HG02678 (cell line): ENCODE data around the gene NCBP2L.

Experiments
- ATAC-seq: cut with Tn5 transposase; IDR thresholded peaks from one replicate; pipeline ENCODE4 v1.9.1; 2021; ENCODE audit warnings: mild to moderate bottlenecking, moderate library complexity; ENCODE audit not compliant: unreplicated experiment

Gene NCBP2L

DNA sequence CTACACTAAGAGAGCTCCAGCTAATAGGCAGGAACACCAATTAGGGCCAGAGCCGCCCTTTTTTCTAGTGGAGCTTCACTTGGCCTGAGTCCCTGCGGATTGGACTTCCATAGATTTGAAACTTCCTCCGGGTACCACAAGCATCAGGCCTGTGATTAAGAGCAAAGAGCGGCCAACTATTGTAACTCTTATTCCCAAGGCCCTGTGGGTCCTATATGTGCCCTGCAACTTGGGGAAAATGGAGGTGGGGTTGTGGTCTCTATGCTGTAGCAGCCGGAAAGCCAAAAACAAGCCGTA, at the start of gene NCBP2L:
Gene NCBP2L, plus strand, starts transcription at position 198 of the 297 bp plus-strand sequence. CDS start 16,488 bp downstream, outside the sequence.
- no peak for ATAC-seq

DNA sequence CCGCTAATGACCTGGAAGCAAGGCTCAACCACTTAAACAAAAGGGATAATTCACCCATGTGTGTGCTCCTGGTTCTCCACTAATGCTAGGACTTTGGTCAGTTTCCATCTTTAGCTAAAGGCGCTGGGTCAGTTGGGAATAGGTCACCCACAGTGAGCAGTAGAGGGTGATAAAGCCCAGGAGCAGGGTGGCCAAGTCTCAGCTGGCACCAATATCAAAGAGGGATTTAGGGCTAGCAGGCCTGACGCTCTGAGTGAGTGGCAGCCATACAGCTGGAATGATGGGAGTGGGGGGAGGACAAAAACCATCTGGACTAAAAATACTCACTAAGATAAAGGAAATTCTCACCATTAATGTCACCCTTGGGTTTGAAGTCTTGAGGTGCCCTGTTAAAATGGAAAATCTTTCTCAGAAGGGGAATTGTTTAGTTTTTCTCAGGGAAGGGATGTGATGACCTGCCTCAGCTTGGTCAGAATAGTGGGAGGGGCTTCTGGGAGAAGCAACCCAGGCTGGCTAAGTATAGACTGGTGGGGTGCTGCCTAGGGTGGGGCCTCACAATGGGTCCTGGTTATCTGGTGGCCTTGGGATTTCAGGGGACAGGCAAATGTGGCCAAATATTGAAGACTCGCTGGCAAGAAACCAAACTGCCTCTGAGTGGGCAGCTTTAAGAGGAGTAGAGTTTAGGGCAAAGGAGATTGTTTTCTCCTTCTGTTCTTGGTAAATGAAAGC, 49.0 kb upstream of the NCBP2L start:
- ATAC-seq: no peak

DNA sequence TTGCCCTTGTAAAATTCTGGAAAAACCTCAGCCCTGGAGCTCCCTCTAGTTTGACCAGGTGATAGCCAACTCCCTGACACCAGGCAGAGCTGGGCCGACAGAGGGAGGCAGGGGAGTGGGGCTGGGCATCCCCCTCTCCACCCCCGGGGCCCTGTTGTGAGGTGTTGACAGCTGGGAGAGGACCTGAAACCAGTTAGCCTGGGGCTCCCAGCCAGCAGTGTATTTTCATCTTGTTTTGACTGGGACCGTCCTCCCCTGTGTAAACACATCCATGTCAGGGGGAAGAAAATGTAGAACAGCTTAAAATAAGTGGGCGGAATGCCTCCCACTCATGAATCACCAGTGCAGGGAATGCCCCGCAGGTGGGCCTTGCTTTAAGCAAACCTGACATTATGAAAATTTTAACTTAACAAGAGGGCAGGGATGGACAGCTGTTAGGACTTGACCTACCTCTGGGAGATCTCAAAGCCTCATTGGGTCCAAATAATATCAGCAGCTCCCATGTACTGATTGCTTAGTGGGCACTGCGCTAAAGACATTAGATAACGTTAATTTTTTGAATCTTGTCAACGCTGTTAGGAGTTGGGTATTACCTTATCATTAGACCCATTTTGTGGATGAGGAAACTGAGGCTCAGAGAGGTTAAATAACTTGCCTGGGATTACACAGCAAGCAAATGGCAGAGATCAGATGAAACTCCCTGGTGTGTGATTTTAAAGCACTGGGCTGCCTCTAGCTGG, 47.8 kb upstream of the NCBP2L start:
- peak; percentile 94 for ATAC-seq

DNA sequence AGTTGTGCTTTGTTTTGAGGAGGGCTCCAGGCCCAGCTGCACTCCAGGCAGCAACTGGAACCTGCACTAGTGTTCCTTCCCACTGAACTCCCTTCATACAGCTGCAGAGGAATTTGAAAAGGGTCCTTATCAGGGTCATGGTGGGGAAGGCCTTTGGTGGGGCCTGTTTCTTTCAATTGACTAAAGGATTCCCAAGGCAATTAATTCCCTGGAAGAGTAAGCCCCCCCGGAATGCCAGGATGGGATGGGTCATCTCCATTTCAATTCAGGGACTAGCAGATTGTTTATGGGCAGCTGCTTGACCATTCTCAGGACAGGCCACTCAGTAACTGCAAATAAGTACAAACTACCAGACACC, 47.3 kb upstream of the NCBP2L start:
- ATAC-seq: no peak

DNA sequence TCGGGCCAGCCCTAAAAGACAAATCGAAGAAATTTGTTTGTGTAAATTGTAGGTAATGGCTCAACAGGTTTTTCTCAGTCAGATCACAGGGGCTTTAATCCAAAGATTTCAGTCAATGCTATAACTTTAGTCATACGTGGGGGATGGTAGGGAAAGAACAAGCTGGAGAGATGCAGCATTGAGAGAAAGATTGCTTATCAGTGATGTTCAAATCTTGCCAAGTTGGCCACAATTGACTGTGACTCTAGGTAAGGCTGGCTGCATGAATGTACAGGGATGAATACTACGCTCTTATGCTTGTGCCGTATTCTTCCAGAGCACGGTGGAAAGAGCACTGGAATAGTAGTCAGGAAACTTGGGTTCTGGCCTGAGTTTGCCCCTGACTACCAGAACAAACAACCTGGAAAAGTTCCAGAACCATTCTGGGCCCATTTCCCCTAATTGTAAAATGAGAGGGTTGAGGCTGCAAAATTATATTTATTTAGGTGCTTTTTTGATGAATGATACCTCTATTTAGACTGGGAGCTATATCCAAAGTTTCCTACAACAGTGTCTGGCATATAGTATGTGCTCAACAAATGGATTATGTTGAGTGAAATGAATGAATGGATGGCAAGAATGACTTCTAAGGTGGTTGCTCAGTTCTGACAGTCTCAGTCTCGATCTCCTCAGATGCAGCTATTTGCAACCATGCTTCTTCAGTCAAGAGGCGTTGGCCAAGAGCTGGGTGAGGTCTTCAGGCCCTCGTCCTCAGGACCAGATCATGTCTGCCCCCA, 46.4 kb upstream of the NCBP2L start:
- no peak for ATAC-seq

DNA sequence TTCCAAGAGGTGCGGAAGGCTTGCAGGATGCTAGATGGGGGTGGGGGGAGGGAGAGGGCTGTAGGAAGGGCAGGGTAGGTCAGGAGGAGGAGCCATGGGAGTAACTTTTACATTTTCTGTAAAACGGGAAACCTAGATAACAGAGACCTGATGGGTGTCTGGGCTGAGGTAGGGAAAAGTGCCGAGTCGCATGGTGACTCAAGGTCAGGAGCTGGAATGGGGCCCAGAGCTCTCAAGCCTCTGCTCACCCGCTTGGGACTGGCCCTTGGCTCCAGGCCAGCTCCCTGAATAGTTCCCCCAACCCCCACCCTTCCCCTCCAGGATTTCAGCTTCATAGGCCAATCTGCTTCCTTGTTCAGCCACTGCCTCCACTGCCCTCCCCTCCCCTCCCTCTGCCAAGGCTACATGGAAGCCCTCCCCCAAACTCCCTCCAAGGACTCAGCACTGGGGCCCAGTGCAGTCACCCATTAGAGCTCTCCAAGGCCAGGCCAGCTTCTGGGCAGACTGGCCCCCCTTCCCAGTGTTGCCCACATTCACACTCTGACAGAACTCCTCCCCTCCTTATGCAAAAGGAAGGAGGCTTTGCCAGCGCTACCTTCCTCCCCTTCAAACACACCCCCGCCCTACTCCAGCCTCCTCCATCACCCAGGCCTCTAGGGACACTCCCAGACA, 45.6 kb upstream of the NCBP2L start:
- ATAC-seq: no peak

DNA sequence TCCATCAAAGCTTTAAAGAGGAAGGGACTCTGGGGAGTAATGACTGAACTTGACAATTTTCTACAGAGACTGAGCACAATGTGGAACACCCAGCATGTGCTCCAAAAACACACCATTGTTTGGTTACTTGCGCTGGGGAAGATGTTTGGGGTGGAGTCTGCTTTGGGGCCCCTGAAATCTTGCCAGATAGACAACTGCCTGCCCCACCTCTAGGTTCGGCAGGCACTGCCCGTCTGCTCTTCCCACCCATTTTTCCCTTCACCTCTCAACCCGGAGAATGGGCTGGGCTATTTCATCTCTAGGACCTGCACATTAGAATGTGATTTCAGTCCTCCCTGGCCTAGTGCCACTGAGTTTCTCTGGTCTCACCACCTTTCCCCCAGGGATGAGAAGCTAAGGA, 43.8 kb upstream of the NCBP2L start:
- ATAC-seq: no peak

DNA sequence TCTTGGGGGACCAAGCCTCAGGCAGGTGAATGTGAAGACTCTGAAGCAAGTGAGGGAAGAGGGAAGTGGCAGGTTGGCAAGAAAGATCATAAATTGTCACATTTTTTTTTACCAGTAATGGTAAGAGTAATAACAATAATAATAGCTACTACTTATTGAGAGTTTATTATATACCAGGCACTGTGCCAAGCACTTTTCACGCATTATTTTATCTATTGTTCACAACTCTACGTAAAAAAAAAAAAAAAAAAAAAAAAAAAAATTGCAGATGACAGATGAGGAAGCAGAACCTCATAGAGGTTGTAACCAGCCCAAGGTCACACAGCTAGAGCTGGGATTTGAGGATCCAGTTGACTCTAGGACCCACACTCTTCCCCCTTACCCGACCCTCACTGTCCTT, 42.9 kb upstream of the NCBP2L start:
- no peak for ATAC-seq

DNA sequence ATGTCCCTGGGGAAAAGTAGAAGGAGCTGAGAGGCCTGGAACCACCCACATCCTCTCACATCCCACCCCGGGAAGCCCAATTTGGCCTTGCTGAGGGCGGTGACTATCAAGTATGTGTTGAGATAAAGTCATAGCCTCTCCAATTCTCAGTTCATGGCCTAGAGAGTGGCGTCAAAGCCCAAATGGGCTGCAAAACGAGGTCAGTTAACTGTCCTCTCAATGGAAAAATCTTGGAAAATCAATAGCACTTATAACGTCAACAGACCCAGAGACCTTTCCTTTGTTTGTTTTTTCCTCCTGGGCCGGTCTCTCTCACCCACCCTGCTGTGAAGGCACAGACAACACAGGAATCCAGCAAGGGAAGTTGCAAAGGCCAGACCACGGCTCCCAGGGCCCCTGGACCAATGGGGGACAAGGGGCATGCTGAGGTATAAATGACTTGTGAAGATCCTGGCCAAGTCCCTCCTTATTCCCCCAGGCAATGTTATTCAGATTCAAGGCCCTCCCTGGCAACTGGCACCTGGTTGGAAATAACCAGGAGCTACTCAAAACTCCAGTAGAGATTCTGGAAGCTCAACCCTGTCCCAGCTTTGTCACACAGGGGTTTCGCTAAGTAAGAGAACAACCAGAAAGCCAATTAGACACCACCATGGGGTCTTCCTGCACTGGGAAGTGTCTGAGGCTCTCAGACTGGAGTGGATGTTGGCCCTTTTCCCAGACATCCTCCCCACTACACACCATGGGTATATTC, 40.6 kb upstream of the NCBP2L start:
- ATAC-seq: no peak

DNA sequence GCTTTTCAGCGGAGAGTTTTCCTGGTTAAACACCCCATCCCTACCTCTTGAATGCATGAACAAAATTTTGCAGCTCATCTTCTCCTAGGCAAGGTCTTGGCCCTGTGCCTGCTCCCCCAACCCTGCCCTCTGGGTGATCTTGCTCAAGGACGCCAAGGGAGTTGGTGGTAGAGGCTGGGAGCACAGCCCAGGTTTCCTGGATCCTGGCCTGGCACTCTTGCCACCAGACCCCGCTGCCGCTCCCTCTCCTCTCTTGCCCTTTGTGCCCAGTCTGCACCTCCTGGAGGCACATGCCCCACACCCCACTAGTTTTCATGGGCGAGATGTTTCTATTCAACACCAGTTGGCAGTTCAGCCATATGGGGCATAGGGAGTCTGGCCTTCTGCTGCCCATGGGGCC, 39.3 kb upstream of the NCBP2L start:
- no peak for ATAC-seq

DNA sequence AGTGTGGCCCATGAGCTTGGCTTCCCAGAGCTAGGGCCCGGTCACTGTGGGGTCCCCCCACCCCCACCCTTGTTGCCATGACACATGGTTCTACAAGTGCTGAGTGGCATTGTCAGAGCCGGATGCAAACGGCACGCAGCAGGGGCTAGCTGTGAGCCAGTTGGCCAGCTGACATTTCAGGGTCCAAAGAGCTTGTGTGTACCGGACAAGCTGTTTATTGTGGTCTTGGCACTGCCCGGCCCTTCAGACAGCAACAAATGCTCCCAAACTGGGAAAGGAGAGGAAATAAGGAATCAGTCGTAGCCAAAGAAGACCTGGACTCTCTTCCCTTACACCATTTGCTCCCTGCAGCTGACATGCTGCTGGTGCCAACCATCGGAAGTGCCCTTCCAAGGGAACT, 38.8 kb upstream of the NCBP2L start:
- ATAC-seq: no peak

DNA sequence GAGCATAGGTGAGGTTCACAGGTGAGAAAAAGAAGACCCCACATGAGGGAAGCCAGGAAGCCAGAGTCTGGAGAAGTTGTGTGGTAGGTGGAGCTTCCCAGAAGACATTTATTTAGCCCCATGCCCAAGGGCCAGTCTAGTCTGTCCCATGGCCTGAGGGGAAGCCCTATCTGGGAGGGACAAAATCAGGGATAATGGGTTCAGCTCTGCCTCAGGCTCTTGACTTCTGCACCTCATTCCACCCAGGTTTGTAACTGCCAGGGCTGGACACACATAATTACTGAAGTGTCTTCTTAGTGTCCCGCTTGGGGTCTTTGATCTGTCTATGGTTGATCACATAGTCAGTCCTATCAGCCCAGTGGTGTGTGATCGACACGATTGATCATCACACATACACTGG, 38.0 kb upstream of the NCBP2L start:
- ATAC-seq: no peak

DNA sequence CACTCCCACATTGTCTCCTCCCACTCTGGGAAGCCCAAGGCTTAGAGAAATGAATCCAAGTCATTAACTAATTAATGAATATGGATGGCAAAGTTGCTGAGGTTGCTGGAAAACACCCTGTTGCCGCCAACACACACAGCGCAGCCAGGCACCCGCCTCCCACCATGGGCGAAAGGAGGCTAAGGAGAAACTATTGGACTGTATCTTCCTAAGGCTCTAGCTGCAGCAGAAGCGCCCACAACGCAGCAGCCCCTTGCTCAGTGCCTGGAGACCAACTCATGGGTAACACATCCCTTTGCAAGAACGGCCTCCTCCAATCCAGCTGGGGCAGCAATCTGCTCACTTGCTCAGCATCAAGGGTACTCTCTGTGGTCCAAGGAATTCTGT, 36.1 kb upstream of the NCBP2L start:
- peak; percentile 21 for ATAC-seq

DNA sequence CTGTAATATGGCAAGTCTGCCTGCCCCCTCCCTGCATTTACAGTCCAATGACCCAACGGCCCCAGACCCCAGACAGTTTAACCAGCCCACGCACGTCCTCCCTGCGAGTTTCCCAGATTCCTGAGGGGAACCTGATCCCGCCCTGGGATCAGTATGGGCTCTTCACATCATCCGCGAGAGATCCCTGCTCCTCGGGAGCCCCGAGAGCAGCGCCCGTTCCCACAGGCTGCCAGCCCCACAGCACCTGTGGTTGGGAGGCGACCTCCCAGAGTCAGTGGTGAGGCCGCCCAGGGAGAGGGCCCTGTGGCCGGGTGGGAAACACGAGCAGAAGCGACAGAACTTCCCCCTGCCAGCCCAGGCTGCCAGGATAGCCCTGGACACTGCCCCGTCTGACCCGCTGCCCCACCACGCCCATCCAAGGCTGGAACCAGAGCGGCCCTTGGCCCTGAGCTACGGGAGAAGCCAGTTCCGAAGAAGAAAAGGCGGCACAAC, 34.8 kb upstream of the NCBP2L start:
- ATAC-seq: no peak

DNA sequence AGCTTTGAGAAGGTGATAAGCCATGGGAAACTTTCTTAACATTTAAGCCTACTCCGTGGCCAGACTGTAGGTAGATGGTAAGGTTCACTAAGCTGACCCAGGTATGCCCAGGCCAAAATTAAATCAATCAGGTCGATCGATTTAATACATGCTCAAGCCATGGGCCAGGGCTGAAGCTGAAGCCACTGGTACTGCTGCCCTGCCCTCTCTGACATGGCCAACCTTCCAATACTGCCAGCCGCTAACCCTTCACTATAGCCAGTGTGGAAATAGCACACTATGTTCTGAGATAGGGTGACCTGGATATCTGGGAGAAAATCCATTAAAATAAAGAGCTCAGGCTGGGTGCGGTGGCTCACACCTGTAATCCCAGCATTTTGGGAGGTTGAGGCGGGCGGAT, 33.5 kb upstream of the NCBP2L start:
- no peak for ATAC-seq

DNA sequence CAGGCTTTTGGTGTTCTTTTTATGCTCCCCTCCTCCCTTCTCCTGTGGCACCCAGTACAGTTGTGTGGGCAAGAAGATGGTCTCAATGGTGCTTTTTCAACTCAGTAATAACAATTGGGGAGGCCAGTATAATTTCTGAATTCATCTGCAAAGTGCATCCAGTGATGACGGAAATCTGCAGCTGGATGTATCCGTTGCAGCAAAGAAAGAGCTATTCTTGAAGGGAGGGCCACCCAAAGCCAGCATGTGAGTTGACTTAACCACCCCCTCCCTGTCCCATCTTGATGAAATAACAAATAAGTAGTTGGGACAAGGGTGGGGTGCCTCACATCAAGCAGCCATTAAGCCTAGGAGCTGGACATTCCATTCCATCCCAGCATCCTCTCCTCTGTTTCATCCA, 32.7 kb upstream of the NCBP2L start:
- no peak for ATAC-seq

DNA sequence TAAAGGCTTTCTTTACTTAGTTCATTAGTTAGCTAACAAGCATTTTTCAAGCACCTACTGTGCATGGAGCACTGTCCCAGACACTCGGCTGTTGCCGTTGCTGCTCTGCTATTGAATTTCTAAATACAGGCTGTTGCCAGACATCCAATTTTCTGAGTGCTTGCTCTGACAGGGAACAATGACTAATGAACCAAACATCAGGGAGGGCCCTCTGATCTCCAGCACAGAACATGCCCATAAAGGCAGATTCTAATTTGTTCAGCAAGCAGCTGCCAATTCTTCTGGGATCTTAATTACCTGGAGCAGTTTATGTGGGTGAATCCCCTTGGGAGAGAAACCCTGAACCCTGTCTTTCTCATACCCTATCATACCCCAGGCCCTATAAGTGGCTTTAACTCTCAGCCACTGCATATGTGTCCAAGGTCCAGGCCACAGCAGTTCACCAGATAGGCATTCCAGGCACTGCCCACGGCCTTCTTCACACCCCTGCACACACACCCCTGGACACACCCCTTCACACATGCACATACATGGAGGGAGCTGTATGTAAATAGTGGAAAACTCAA, 29.9 kb upstream of the NCBP2L start:
- ATAC-seq: no peak

DNA sequence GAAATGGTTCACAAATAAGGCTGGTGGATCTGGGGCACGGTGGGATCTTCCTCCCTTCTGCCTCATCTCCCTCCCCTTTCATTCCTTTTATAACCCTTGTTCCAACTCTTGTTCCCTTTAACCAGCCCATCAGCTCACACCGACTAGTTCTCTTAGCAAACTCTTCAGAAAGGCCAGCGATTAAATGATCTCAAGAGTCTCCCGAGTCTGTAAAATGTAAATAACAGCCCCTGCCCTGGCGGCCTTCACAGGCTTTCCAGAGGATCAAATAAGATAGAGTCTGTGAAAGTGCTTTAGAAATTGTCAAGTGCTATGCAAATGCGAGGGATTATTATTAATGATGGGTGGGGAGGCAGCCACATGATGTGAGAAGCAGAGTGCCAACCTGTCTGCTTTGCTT, 29.0 kb upstream of the NCBP2L start:
- ATAC-seq: no peak

DNA sequence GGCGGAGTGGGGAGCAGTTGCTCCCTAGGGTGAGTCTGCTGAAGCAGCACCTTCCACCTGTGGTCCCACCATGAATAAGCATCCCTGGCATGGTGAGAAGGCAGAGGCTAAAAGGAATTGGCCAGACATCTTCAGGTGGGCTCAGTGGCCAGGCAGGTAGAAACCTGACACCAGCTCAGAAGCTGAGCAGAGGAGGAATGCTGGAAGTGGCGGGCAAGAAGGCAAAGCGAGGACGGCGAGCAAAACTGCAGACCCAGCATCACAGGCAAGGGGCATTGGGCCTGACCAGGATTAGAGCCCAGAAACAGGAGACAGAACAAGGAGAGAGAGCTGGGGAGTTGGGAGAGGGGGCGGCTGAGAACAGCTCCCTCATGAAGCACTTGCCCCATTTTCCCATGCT, 27.3 kb upstream of the NCBP2L start:
- ATAC-seq: no peak

DNA sequence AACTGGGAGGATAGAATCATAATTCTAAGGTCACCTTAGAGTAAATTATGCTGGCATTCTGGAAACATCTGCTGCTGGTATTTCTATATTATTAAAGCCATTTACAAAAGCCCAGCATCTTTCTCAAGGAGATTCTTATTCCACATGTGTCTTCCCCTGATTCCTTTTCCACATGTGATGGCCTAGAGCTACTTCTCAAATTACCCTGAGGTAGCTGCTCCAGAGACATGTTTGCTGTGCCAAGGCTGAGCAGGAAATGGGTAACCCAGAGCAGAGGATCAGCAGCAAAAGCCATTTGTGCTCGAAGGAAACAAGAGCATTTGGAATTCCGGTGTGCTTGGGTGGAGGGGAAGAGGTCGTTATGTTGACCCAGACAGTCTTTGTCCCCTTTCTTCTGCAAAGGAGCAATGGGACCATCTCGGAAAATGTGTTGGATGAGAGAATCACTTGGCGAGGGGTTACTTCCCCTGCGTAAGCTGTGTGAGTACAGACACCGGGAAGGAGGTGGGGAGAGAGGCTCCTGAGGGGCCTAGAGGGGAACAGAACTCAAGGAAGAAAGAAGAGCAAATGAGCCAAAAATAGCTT, 26.6 kb upstream of the NCBP2L start:
- no peak for ATAC-seq
